DMS153 (cell line): ENCODE data around the gene NRIP2.

Experiments used
- DNase-seq: peaks from one replicate; lab custom pipeline; 2025; lab: John Stamatoyannopoulos, UW

The NRIP2 gene

GRCh38 chr12:2805143-2805520, 29.7 kb downstream of the NRIP2 start:
- DNase-seq: no peak

DNA sequence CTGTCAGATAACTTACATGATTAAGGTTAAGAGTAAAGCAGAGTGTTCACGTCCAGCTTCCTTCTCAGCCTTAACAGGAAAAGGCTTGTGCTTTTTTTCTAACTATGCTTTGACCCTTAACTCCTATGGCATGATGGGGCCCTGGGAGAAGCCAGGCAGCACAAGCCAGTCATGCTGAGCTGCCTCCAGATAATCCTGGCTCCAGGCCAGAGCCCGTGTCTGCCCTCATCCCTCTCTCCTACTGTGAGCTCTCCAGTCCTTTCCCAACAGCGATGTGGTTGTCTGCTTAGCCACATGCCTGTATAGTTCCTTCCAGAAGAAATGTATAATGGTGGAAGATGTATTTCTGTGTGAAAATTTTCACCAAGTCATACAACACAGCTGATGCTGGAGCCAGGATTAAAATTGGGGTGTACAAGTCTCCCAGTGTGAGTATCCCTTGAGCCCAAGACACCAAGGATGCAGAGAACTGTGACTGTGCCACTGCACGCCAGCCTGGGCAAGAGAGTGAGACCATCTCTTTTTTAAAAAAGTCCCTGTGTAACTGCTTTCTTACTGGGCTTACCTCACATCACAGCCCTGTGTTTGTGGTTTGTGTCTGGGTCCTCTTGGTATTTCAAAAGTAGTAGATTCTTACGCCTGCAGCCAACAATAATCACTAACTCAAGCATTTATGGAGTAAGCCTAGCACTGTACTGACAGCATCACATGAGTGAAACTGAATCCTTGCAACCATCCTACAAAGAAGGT, 30.3 kb downstream of the NRIP2 start:
- no peak for DNase-seq

GRCh38 chr12:2803635-2804392, 31.0 kb downstream of the NRIP2 start:
- DNase-seq: no peak

DNA sequence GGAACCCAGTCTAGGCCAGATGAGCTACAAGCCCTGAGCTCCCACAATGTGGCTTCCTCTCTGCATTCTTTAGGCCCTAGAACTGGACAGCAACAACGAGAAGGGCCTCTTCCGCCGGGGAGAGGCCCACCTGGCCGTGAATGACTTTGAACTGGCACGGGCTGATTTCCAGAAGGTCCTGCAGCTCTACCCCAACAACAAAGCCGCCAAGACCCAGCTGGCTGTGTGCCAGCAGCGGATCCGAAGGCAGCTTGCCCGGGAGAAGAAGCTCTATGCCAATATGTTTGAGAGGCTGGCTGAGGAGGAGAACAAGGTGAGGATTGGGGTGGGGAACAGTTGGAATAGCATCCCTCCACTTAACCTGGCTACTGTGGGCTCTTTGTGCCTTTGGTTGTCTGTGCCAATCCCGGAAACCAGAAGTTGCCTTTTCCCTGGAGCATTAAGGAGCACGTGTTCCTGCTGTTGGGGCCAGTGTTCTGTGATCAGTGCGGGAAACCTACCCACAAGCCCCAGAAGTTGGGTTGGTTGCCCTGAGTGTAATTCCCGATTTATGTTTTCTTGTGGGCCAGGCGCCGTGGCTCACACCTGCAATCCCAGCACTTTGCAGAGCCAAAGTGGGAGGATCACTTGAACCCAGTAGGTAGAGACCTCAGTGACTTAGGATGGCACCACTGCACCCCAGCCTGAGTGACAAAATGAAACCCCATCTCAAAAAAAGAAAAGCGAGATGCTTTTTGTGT, 33.6 kb downstream of the NRIP2 start:
- no peak for DNase-seq

- DNase-seq: no peak
Observed at GRCh38 chr12:2800046-2800570, 34.7 kb downstream of the NRIP2 start.

GRCh38 chr12:2797721-2798418, 37.0 kb downstream of the NRIP2 start:
- DNase-seq: no peak

GRCh38 chr12:2796187-2796666, 38.6 kb downstream of the NRIP2 start:
- no peak for DNase-seq

- DNase-seq: peak; percentile 8
Observed at GRCh38 chr12:2795291-2796186, 39.3 kb downstream of the NRIP2 start.

DNA sequence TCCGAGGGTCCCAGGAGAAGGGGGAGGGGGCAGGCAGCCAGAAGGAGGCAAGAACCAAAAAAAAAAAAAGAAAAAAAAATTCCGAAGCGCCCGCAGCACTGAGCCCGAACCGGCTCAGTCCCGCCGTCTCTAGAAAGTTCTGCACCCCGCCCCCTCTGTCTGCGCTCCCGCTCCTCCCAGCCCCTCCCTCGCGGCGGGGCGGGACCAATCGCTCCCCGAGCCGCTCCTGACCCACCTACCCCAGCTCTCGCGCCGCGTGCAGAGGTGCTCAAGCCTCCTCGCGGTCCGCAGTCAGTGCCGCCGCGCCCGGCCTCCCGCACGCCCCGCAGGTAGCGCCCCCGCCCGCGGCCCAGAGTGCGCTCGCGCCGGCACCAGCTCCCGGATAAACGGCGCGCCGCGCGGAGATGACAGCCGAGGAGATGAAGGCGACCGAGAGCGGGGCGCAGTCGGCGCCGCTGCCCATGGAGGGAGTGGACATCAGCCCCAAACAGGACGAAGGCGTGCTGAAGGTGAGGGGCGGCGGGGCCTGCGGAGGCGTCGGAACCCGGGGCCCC, 40.0 kb downstream of the NRIP2 start, which contains the start of gene FKBP4:
TSS of gene FKBP4 (plus strand) at position 235 of the 554 bp plus-strand sequence. CDS start at position 405, 170 bp downstream.
- peak; percentile 56 for DNase-seq

DNA sequence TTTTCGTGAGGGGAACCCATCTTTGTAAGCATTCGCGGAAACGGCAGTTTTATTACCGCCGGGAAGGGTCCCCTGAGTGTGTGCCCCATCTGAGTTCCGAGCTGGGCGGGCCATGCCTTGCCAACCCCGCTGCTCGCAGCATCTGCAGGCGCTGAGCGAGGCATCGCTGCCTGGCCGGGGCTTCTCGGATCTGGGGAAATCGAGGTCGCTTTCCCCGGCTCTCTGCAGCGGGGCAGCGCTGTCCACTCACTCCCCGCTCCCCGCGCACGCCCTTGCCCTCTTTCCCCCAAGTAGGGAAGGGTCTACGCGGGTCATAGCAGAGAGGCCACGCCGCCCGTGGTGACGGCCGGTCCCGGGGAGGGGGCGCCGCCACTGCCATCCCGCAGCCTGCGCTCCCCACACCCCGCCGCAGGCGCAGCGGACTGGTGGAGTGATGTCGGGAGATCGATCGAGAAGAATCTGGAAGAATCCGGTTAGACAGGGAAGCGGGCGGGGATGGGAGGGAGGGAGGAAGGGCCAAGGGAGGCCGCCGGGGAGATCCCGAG, 40.6 kb downstream of the NRIP2 start:
- DNase-seq: peak; percentile 29

- no peak for DNase-seq
Observed at GRCh38 chr12:2793561-2793960, 41.3 kb downstream of the NRIP2 start.

GRCh38 chr12:2792671-2793500, 41.9 kb downstream of the NRIP2 start:
- no peak for DNase-seq

- DNase-seq: no peak
Observed at GRCh38 chr12:2791089-2791488, 43.7 kb downstream of the NRIP2 start.

DNA sequence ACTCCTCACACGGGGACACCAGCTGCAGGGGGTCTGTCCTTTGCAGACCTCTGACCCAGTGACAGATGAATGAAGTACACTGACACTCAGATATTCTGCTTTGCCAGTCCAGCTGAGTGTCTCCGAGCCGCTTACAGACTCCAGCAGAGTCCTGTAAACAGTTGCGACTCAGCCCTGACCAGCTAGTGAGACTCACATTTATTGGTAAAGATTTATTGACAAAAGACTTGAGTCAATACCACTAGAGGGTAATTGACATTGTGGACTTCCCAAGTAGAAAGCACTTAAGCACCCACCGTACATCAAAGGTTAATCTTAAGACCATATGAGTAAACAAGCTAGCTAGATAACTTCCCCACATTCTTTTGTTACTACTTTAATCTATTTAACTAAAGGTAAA, 49.8 kb downstream of the NRIP2 start:
- no peak for DNase-seq

DNA sequence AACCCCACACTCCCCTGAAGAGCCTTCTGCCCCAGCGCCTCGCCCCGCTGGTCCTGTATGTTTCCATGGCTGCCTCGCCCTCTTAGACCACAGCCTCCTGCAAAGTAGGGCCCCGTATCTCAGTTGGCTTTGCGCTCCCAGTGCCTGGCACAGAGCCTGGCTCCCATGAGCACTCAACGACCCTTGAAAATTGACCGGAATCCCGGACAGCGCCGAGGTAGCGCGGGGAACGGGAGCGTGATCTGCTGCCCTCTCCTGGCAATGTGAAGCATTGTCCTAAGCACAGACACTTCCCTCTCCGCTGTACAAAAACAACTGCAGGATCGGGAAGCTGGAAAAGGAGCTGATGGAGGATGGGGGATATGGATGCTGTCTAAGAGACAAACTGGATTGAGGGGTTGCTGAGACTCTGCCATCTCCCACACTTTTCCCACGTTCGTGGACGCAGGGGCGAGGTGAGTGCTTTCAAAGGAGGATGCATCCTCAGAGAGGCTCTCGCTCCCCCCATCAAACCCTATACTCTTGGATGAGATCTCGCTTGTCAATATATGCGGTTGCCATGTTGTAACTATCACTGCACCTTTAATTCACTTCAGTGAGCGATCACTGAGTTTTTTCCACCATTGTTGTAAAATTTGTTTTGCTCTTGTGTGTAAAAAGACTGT, 50.8 kb downstream of the NRIP2 start:
- peak; percentile 28 for DNase-seq

DNA sequence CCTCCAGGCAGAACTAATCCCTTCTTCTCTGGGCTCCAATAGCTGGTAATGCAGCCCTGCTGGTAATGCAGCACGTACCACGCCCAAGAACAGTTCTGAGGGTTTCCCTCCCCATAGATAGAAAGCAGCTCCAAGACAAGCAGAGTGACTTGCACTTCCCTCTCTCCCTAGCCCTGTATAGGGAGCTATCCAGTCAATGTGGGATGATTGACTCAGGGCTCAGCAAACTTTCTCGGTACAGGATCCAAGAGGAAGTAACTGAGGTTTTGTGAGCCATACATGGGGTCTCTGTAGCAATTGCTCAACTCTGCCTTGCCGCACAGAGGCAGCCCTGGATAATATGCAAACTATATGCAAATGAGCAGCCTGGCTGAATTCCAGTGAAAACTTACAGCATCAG, 55.6 kb downstream of the NRIP2 start:
- DNase-seq: no peak

- DNase-seq: no peak
Observed at GRCh38 chr12:2776129-2776806, 58.6 kb downstream of the NRIP2 start.

GRCh38 chr12:2775431-2775830, 59.4 kb downstream of the NRIP2 start:
- DNase-seq: no peak
